A549 (cell line): ENCODE data around the gene DCHS2. TPM values are rescaled to one million over a fixed set of nuclear protein-coding genes. Genes with fewer than 3 reads are reported as not detected.

ENCODE experiments used
- ATAC-seq, 2 experiments: fragments of 200-7000 bp in 1 of 2; fragments of >200 bp in 1 of 2; cut with Nextera tagmentation in 1 of 2; cut with Tn5 transposase in 1 of 2; 3 replicates each; pipeline versions ENCODE4 v1.8.0 to v1.9.1; 2018 to 2020; ENCODE audit warnings: mild to moderate bottlenecking in 1 of 2, moderate library complexity in 1 of 2
- CTCF ChIA-PET: fragments of 300-600 bp; sonication (Branson Sonifier 250); formaldehyde crosslinking; extraction: SDS; loops from one replicate; lab custom pipeline; 2021; ENCODE audit warnings: antibody characterized with exemption, inconsistent platforms; lab: Yijun Ruan, JAX
- POLR2A ChIA-PET: fragments of 350-600 bp; formaldehyde crosslinking; extraction: SDS; loops from one replicate; lab custom pipeline; 2021; ENCODE audit warnings: antibody characterized with exemption, inconsistent platforms; lab: Yijun Ruan, JAX
- DNase-seq, 2 experiments: peaks; one replicate each; pipeline versions ENCODE4 v3.0.0 to v3.0.0-alpha.2; 2011 to 2016; ENCODE audit warnings: low read depth in 1 of 2, low spot score in 1 of 2
- FAIRE-seq: peaks from 2 replicates; lab custom pipeline; 2011; peaks lifted over from hg19 to GRCh38; lab: Jason Lieb, UNC
- H3K27ac ChIP-seq, 2 experiments: fragments of >200 bp; sonication (Bioruptor Twin); formaldehyde crosslinking; 3 replicates each; pipeline ENCODE4 v1.5.1; 2016 to 2017
- H3K4me1 ChIP-seq: fragments of >200 bp; sonication (Bioruptor Twin); formaldehyde crosslinking; 3 replicates; pipeline ENCODE4 v1.6.1; 2016
- H3K4me2 ChIP-seq: fragments of >200 bp; sonication (Bioruptor Twin); formaldehyde crosslinking; 3 replicates; pipeline ENCODE4 v1.6.1; 2016
- H3K4me3 ChIP-seq: fragments of >200 bp; sonication (Bioruptor Twin); formaldehyde crosslinking; 3 replicates; pipeline ENCODE4 v1.5.1; 2016
- H3K9me3 ChIP-seq: fragments of >200 bp; sonication (Bioruptor Twin); formaldehyde crosslinking; 3 replicates; pipeline ENCODE4 v1.6.1; 2016
- BCL3 ChIP-seq: fragments of >200 bp; sonication (Bioruptor Twin); formaldehyde crosslinking; IDR thresholded peaks from 3 replicates; pipeline ENCODE4 v1.6.1; 2016
- CBX2 ChIP-seq: fragments of 200-600 bp; sonication (generic); IDR thresholded peaks from 2 replicates; pipeline ENCODE4 v1.6.1; 2016; ENCODE audit warnings: low read depth, mild to moderate bottlenecking, borderline replicate concordance
- CEBPB ChIP-seq, 2 experiments: fragments of >200 bp in 1 of 2; sonication (Bioruptor Twin) in 1 of 2; formaldehyde crosslinking in 1 of 2; IDR thresholded peaks; 2 replicates each; pipeline ENCODE4 v1.6.1; 2012 to 2016
- CHD4 ChIP-seq: fragments of 200-600 bp; sonication (generic); IDR thresholded peaks from 2 replicates; pipeline ENCODE4 v1.6.1; 2016; ENCODE audit warnings: antibody characterized with exemption, mild to moderate bottlenecking, borderline replicate concordance
- ELK1 ChIP-seq: fragments of 150-350 bp; IDR thresholded peaks from 2 replicates; pipeline ENCODE4 v1.6.1; 2014; ENCODE audit warnings: low read depth, mild to moderate bottlenecking, low read length
- EP300 ChIP-seq, 2 experiments: fragments of >200 bp; sonication (Bioruptor Twin); formaldehyde crosslinking; IDR thresholded peaks; 2 replicates in 1 of 2; 3 replicates in 1 of 2; pipeline ENCODE4 v1.6.1; 2016 to 2017
- FOXS1 ChIP-seq: fragments of 250-450 bp; sonication (Bioruptor Pico); IDR thresholded peaks from 2 replicates; pipeline ENCODE4 v1.5.0; 2020; ENCODE audit warnings: mild to moderate bottlenecking, moderate library complexity
- HDAC2 ChIP-seq: fragments of 200-600 bp; sonication (generic); IDR thresholded peaks from 2 replicates; pipeline ENCODE4 v1.6.1; 2016
- HEYL ChIP-seq: fragments of 250-450 bp; sonication (Bioruptor Pico); IDR thresholded peaks from 2 replicates; pipeline ENCODE4 v1.8.0; 2021; ENCODE audit warnings: mild to moderate bottlenecking, moderate library complexity
- HOXB13 ChIP-seq: fragments of 250-450 bp; sonication (Bioruptor Pico); IDR thresholded peaks from 2 replicates; pipeline ENCODE4 v1.5.0; 2020; ENCODE audit warnings: low read depth, mild to moderate bottlenecking, moderate library complexity
- KDM5A ChIP-seq: fragments of 200-600 bp; sonication (generic); IDR thresholded peaks from 2 replicates; pipeline ENCODE4 v1.6.1; 2016; ENCODE audit warnings: antibody characterized with exemption, mild to moderate bottlenecking
- MAFK ChIP-seq: fragments of 450-650 bp; IDR thresholded peaks from 2 replicates; pipeline ENCODE4 v1.6.1; 2014; ENCODE audit not compliant: partially characterized antibody
- MAZ ChIP-seq: fragments of 150-350 bp; IDR thresholded peaks from 2 replicates; pipeline ENCODE4 v1.6.1; 2014; ENCODE audit warnings: antibody characterized with exemption, low read depth, low read length, borderline replicate concordance
- MYC ChIP-seq: IDR thresholded peaks from 2 replicates; pipeline ENCODE4 v1.6.1; 2012; ENCODE audit warnings: mild to moderate bottlenecking, inconsistent platforms, low read length, improper control_type of control experiment, borderline replicate concordance
- NFE2L2 ChIP-seq: fragments of 150-350 bp; conservative IDR thresholded peaks from 2 replicates; pipeline ENCODE4 v1.6.1; 2014; ENCODE audit warnings: low read length
- NPAS2 ChIP-seq: fragments of 250-450 bp; sonication (Bioruptor Pico); IDR thresholded peaks from 2 replicates; pipeline ENCODE4 v1.8.0; 2022; ENCODE audit warnings: mild to moderate bottlenecking, moderate library complexity, borderline replicate concordance
- REST ChIP-seq: fragments of 200-600 bp; sonication (generic); IDR thresholded peaks from 2 replicates; pipeline ENCODE4 v1.6.1; 2016; ENCODE audit warnings: antibody characterized with exemption, mild to moderate bottlenecking, moderate library complexity
- RFX5 ChIP-seq: fragments of 450-650 bp; IDR thresholded peaks from 2 replicates; pipeline ENCODE4 v1.7.1; 2014; ENCODE audit warnings: antibody characterized with exemption, mild to moderate bottlenecking, moderate library complexity
- SREBF2 ChIP-seq: fragments of 450-650 bp; IDR thresholded peaks from 2 replicates; pipeline ENCODE4 v1.6.1; 2014; ENCODE audit warnings: mild to moderate bottlenecking, moderate library complexity
- TP53 ChIP-seq: fragments of 250-450 bp; sonication (Bioruptor Pico); IDR thresholded peaks from 2 replicates; pipeline ENCODE4 v1.5.0; 2021; ENCODE audit warnings: mild to moderate bottlenecking, moderate library complexity
- ZC3H11A ChIP-seq: fragments of 450-650 bp; IDR thresholded peaks from 2 replicates; pipeline ENCODE4 v1.6.1; 2014; ENCODE audit warnings: antibody characterized with exemption, mild to moderate bottlenecking
- ZNF302 ChIP-seq: fragments of 250-450 bp; sonication (Bioruptor Pico); IDR thresholded peaks from 2 replicates; pipeline ENCODE4 v1.9.0; 2021; ENCODE audit warnings: inconsistent platforms, mild to moderate bottlenecking, moderate library complexity
- WGBS: methylation state at CpG from one replicate; pipeline ENCODE4 v1.1.6; 2017; ENCODE audit errors: missing lambda C conversion rate; 5-methylcytosine and 5-hydroxymethylcytosine counted together
- polyA plus RNA-seq, 4 experiments: library from polyadenylated mRNA; depleted of rRNA in 3 of 4; stranded (reverse); fragments of >200 nt; fragmentation: RNase III in 1 of 4; extraction: RNeasy Plus Mini Kit Qiagen cat#74134 plus additional on column Dnase treatment in 1 of 4; gene quantifications; 2 replicates in 3 of 4; 3 replicates in 1 of 4; pipeline ENCODE4 v1.2.3, GENCODE V29; 2011 to 2017
- TF ChIP-seq, protein P1 (sequence below): IDR thresholded peaks from 2 replicates; pipeline ENCODE4 v1.6.1; 2012; ENCODE audit warnings: low read depth, borderline replicate concordance
- TF ChIP-seq, protein P2 (sequence below): fragments of >200 bp; sonication (Bioruptor Twin); formaldehyde crosslinking; IDR thresholded peaks from 2 replicates; pipeline ENCODE4 v1.6.1; 2016
- TF ChIP-seq, protein P3 (sequence below): fragments of 450-650 bp; IDR thresholded peaks from 2 replicates; pipeline ENCODE4 v1.6.1; 2014; ENCODE audit warnings: antibody characterized with exemption
- TF ChIP-seq, protein P4 (sequence below): fragments of 250-450 bp; sonication (Bioruptor Pico); IDR thresholded peaks from 2 replicates; pipeline ENCODE4 v1.5.0; 2020; ENCODE audit warnings: low read depth, mild to moderate bottlenecking, moderate library complexity

Gene DCHS2
- polyA plus RNA-seq, 2 of the 4 experiments (the other 2 are of a cell fraction) = 0.06 TPM; not detected in 1

- H3K4me3 ChIP-seq = no peak overlapping the region
- TF ChIP-seq, protein P1, sequence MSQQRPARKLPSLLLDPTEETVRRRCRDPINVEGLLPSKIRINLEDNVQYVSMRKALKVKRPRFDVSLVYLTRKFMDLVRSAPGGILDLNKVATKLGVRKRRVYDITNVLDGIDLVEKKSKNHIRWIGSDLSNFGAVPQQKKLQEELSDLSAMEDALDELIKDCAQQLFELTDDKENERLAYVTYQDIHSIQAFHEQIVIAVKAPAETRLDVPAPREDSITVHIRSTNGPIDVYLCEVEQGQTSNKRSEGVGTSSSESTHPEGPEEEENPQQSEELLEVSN = no peak
- no peak for TF ChIP-seq NFE2L2
- TF ChIP-seq KDM5A = no peak
- TF ChIP-seq MAFK = no peak
- TF ChIP-seq, protein P2, sequence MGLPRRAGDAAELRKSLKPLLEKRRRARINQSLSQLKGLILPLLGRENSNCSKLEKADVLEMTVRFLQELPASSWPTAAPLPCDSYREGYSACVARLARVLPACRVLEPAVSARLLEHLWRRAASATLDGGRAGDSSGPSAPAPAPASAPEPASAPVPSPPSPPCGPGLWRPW = no peak
- no peak for TF ChIP-seq HEYL (CRISPR knock-in tag)
- TF ChIP-seq NPAS2 (CRISPR knock-in tag) = no peak
- TF ChIP-seq HDAC2 = no peak
- no peak for TF ChIP-seq MYC
- no peak for TF ChIP-seq MAZ
- no peak for TF ChIP-seq TP53 (CRISPR knock-in tag)
- TF ChIP-seq SREBF2 = no peak
- H3K9me3 ChIP-seq = no peaks in the 10 kb centered on the region
- no peak for FAIRE-seq
- H3K27ac ChIP-seq = no peak overlapping the region
- CTCF ChIA-PET = no interaction called here
- POLR2A ChIA-PET = no interaction called here
- DNase-seq = no peak
- 0% methylated on average over 1 of the region's 1 CpG for WGBS
- H3K4me1 ChIP-seq = no peaks in the 10 kb centered on the region
- no peak for ATAC-seq
- no peak overlapping the region for H3K4me2 ChIP-seq
These were observed 146.2 kb downstream of the DCHS2 start for GRCh38 chr4:154345359-154345758.

DNA sequence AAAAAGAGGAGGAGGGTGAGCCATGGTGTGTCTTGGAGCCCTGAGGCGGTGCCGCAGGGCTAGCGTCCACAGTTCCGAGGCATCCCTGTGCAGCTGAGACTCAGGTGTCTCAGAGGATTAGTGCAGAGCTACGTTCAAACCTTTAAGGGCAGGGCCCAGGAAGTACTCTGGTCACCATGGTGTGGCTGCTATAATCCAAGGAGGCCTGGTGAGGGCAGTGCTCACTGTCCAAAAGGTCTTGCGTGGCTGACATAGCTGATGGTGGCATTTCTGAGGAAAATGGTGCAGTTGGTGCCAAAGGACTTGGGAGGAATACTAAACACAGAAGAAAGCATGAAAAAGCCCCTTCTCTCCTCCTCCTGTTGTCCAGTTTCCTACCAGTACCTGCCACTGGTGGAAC, 146.9 kb downstream of the DCHS2 start:
- WGBS = 63% methylated on average over 6 of the region's 6 CpGs
- no peak overlapping the region for H3K4me3 ChIP-seq
- ChIA-PET CTCF (no interaction called here), POLR2A (no interaction called here)
- H3K4me2 ChIP-seq = no peak overlapping the region
- H3K4me1 ChIP-seq = no peaks in the 10 kb centered on the region
- H3K27ac ChIP-seq = no peak overlapping the region
- ATAC-seq = peak in 1 of 2 experiments; percentile 66; a peak in 3 of 6 replicates
- no peaks in the 10 kb centered on the region for H3K9me3 ChIP-seq
- TF ChIP-seq SREBF2 (no peak), ZNF302 (CRISPR knock-in tag) (no peak), CBX2 (no peak), HOXB13 (CRISPR knock-in tag) (no peak), REST (no peak), CEBPB (IDR thresholded peaks at IDR 0.05) (no peak), ELK1 (no peak), BCL3 (no peak), ZC3H11A (no peak), EP300 (IDR thresholded peaks at IDR 0.05) (no peak), RFX5 (no peak), CHD4 (no peak), KDM5A (no peak), FOXS1 (CRISPR knock-in tag) (no peak)
- TF ChIP-seq, protein P3, sequence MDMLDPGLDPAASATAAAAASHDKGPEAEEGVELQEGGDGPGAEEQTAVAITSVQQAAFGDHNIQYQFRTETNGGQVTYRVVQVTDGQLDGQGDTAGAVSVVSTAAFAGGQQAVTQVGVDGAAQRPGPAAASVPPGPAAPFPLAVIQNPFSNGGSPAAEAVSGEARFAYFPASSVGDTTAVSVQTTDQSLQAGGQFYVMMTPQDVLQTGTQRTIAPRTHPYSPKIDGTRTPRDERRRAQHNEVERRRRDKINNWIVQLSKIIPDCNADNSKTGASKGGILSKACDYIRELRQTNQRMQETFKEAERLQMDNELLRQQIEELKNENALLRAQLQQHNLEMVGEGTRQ = no peak
- TF ChIP-seq, protein P4, sequence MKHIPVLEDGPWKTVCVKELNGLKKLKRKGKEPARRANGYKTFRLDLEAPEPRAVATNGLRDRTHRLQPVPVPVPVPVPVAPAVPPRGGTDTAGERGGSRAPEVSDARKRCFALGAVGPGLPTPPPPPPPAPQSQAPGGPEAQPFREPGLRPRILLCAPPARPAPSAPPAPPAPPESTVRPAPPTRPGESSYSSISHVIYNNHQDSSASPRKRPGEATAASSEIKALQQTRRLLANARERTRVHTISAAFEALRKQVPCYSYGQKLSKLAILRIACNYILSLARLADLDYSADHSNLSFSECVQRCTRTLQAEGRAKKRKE (CRISPR knock-in tag) = no peak
- DNase-seq = peak in 1 of 2 experiments; percentile 3
- no peak for FAIRE-seq
